ENCODE measurements around the gene ERRFI1. TPM values are rescaled to one million over a fixed set of nuclear protein-coding genes. Genes with fewer than 3 reads are reported as not detected.

The ERRFI1 gene
- total and polyA plus RNA-seq, 2 experiments from 2014 or later: 29.7 to 50.8 TPM

- Histone ChIP-seq H3K4me2 (ENCODE audit: unreplicated experiment) (no peak overlapping the region), H3K9me2 (ENCODE audit: insufficient read depth) (no peaks in the 10 kb centered on the region), H3F3A (ENCODE audit: insufficient read depth) (peaks cover 93% of the 10 kb centered on the region), H3K4me3 (no peak overlapping the region), H3K36me3 (ENCODE audit: low read depth) (peaks cover 33% of the 10 kb centered on the region), H3K9me3 (ENCODE audit: low read depth) (no peaks in the 10 kb centered on the region), H4K20me1 (ENCODE audit: insufficient read depth) (no peaks in the 10 kb centered on the region), H3K27ac (no peak overlapping the region), H2AFZ (no peak overlapping the region), H3K27me3 (replicated peaks; ENCODE audit: insufficient read depth) (no peaks in the 10 kb centered on the region), H3K4me1 (ENCODE audit: insufficient read depth) (peaks cover 24% of the 10 kb centered on the region), H3K9ac (no peak overlapping the region), H3K79me2 (ENCODE audit: insufficient read depth) (peaks cover 28% of the 10 kb centered on the region)
- 89 to 92% methylated on average over 8 of the region's 8 CpGs for WGBS, 2 experiments (ENCODE audit: low coverage in 1 of 2, low lambda C conversion rate in 2 of 2, missing lambda C conversion rate in 2 of 2)
- in situ Hi-C loops (cut with MboI): no loop called here
- no peak for DNase-seq
- TF ChIP-seq EZH2phosphoT487 (IDR thresholded peaks at IDR 0.05; ENCODE audit: insufficient read depth, low read depth) (no peak), EZH2 (IDR thresholded peaks at IDR 0.05; ENCODE audit: insufficient read depth, poor library complexity, severe bottlenecking) (no peak)
These were observed 15.9 kb downstream of the ERRFI1 start for GRCh38 chr1:8010080-8010664.

- in situ Hi-C loops (cut with MboI): no loop called here
These were observed 16.8 kb downstream of the ERRFI1 start for GRCh38 chr1:8009043-8010002.

GRCh38 chr1:8006037-8006963 is 19.8 kb downstream of the ERRFI1 start:
- H3K4me3 ChIP-seq: no peak overlapping the region
- 0 out of 2 replicates have a peak, but pooled peaks cover 8% of the 10 kb centered on the region for H3K79me2 ChIP-seq (ENCODE audit: insufficient read depth)
- DNase-seq: no peak
- in situ Hi-C loops (cut with MboI): no loop called here
- no peaks in the 10 kb centered on the region for H3K27me3 ChIP-seq (replicated peaks; ENCODE audit: insufficient read depth)
- H3K4me2 ChIP-seq (ENCODE audit: unreplicated experiment): no peak overlapping the region
- H4K20me1 ChIP-seq (ENCODE audit: insufficient read depth): no peaks in the 10 kb centered on the region
- H3F3A ChIP-seq (ENCODE audit: insufficient read depth): peaks cover 81% of the 10 kb centered on the region
- WGBS, 2 experiments (ENCODE audit: low coverage in 1 of 2, low lambda C conversion rate in 2 of 2, missing lambda C conversion rate in 2 of 2): 83 to 85% methylated on average over 12 of the region's 12 CpGs
- H3K27ac ChIP-seq: peak overlapping the region; percentile 92
- no peaks in the 10 kb centered on the region for H3K9me3 ChIP-seq (ENCODE audit: low read depth)
- H3K9ac ChIP-seq: no peak overlapping the region
- TF ChIP-seq EZH2phosphoT487 (IDR thresholded peaks at IDR 0.05; ENCODE audit: insufficient read depth, low read depth) (no peak), EZH2 (IDR thresholded peaks at IDR 0.05; ENCODE audit: insufficient read depth, poor library complexity, severe bottlenecking) (no peak)
- no peaks in the 10 kb centered on the region for H3K9me2 ChIP-seq (ENCODE audit: insufficient read depth)
- H3K4me1 ChIP-seq (ENCODE audit: insufficient read depth): peaks cover 38% of the 10 kb centered on the region
- peaks cover 10% of the 10 kb centered on the region for H3K36me3 ChIP-seq (ENCODE audit: low read depth)
- no peak overlapping the region for H2AFZ ChIP-seq

More at GRCh38 chr1:8009043-8010002, 16.8 kb downstream of the ERRFI1 start:
- DNase-seq: no peak
- Histone ChIP-seq H3K9ac (no peak overlapping the region), H3K9me2 (ENCODE audit: insufficient read depth) (no peaks in the 10 kb centered on the region), H3K4me1 (ENCODE audit: insufficient read depth) (peaks cover 21% of the 10 kb centered on the region), H3K4me2 (ENCODE audit: unreplicated experiment) (no peak overlapping the region), H3K36me3 (ENCODE audit: low read depth) (peaks cover 33% of the 10 kb centered on the region), H3F3A (ENCODE audit: insufficient read depth) (peaks cover 88% of the 10 kb centered on the region), H3K9me3 (ENCODE audit: low read depth) (no peaks in the 10 kb centered on the region), H3K4me3 (no peak overlapping the region), H3K27me3 (replicated peaks; ENCODE audit: insufficient read depth) (no peaks in the 10 kb centered on the region), H2AFZ (no peak overlapping the region), H3K27ac (no peak overlapping the region), H3K79me2 (ENCODE audit: insufficient read depth) (peaks cover 28% of the 10 kb centered on the region), H4K20me1 (ENCODE audit: insufficient read depth) (no peaks in the 10 kb centered on the region)
- no peak for TF ChIP-seq EZH2 (IDR thresholded peaks at IDR 0.05; ENCODE audit: insufficient read depth, poor library complexity, severe bottlenecking)
- no peak for TF ChIP-seq EZH2phosphoT487 (IDR thresholded peaks at IDR 0.05; ENCODE audit: insufficient read depth, low read depth)
- WGBS, 2 experiments (ENCODE audit: low coverage in 1 of 2, low lambda C conversion rate in 2 of 2, missing lambda C conversion rate in 2 of 2): 96 to 98% methylated on average over 16 to 18 of the region's 18 CpGs
